MM.1S (cell line): ENCODE data around the gene CUL5.
"Not testable (repeated sequence)": the region's sequence is repeated elsewhere in the genome, so short reads cannot be mapped to it uniquely, and the experiment has no call there.

ENCODE experiments used
- DNase-seq: peaks from one replicate; pipeline ENCODE4 v3.0.0-alpha.2; 2015
- H2AFZ ChIP-seq: fragments of 300-600 bp; sonication (generic); 2 replicates; pipeline ENCODE4 v1.6.0; 2016; ENCODE audit warnings: antibody characterized with exemption, low read length
- H3F3A ChIP-seq: fragments of 300-600 bp; sonication (generic); 2 replicates; pipeline ENCODE4 v1.6.1; 2016; ENCODE audit warnings: mild to moderate bottlenecking, antibody characterized with exemption, low read length, moderate library complexity, mixed read lengths; ENCODE audit not compliant: insufficient read depth
- H3K27ac ChIP-seq: fragments of 300-600 bp; sonication (generic); 2 replicates; pipeline ENCODE4 v1.5.1; 2016; ENCODE audit warnings: mild to moderate bottlenecking, low read length
- H3K27me3 ChIP-seq: fragments of 300-600 bp; sonication (generic); replicated peaks from 2 replicates; pipeline ENCODE4 v1.6.0; 2016; ENCODE audit warnings: low read length; ENCODE audit not compliant: insufficient read depth
- H3K36me3 ChIP-seq: fragments of 300-600 bp; sonication (generic); replicated peaks from 2 replicates; pipeline ENCODE4 v1.6.1; 2016; ENCODE audit warnings: mild to moderate bottlenecking, low read length, mixed read lengths; ENCODE audit not compliant: insufficient read depth
- H3K4me1 ChIP-seq: fragments of 300-600 bp; sonication (generic); 2 replicates; pipeline ENCODE4 v1.6.1; 2016; ENCODE audit warnings: low read length, mixed read lengths
- H3K4me2 ChIP-seq: fragments of 300-600 bp; sonication (generic); 2 replicates; pipeline ENCODE4 v1.6.0; 2016; ENCODE audit warnings: low read depth, low read length
- H3K4me3 ChIP-seq: fragments of 300-600 bp; sonication (generic); 2 replicates; pipeline ENCODE4 v1.5.1; 2016; ENCODE audit warnings: low read length, mixed read lengths
- H3K79me2 ChIP-seq: fragments of 300-600 bp; sonication (generic); 2 replicates; pipeline ENCODE4 v1.6.1; 2016; ENCODE audit warnings: mixed run types, low read length, mixed read lengths
- H3K9ac ChIP-seq: fragments of 300-600 bp; sonication (generic); 2 replicates; pipeline ENCODE4 v1.6.1; 2016; ENCODE audit warnings: low read length, mixed read lengths
- H3K9me2 ChIP-seq: fragments of 300-600 bp; sonication (generic); replicated peaks from 2 replicates; pipeline ENCODE4 v1.6.1; 2016; ENCODE audit warnings: mild to moderate bottlenecking, low read length, mixed read lengths; ENCODE audit not compliant: insufficient read depth
- H3K9me3 ChIP-seq: fragments of 300-600 bp; sonication (generic); replicated peaks from 2 replicates; pipeline ENCODE4 v1.6.1; 2016; ENCODE audit warnings: mild to moderate bottlenecking, low read length, mixed read lengths; ENCODE audit not compliant: insufficient read depth
- H4K20me1 ChIP-seq: fragments of 300-600 bp; sonication (generic); 2 replicates; pipeline ENCODE4 v1.6.1; 2016; ENCODE audit warnings: mild to moderate bottlenecking, low read length, moderate library complexity, mixed read lengths; ENCODE audit not compliant: insufficient read depth
- EZH2 ChIP-seq: fragments of 300-600 bp; sonication (generic); optimal IDR thresholded peaks from 2 replicates; pipeline ENCODE3; 2017; ENCODE audit warnings: low read depth, mild to moderate bottlenecking, antibody characterized with exemption, low read length, mixed read lengths
- EZH2phosphoT487 ChIP-seq: fragments of 300-600 bp; sonication (generic); IDR thresholded peaks from 2 replicates; pipeline ENCODE4 v1.6.1; 2018; ENCODE audit warnings: antibody characterized with exemption, low read length
- TF ChIP-seq, protein P1 (sequence below): fragments of 300-600 bp; sonication (generic); IDR thresholded peaks from 2 replicates; pipeline ENCODE4 v1.5.1; 2016; ENCODE audit warnings: antibody characterized with exemption, low read length, mixed read lengths

The CUL5 gene

DNA sequence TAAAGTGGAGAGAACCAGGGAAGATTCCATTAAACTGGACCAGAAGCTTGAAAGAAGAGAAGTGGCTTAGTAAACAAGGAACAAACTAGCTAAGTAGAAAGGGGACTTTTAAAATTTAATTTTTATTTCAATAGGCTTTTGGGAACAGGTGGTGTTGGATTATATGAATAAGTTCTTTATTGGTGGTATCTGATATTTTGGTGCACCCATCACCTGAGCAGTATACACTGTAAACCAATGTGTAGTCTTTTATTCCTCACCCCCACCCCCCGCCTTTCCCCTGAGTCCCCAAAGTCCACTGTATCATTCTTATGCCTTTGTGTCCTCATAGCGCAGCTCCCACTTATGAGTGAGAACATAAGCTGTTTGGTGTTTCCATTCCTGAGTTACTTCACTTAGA lies 120.1 kb downstream of the CUL5 start:
- Histone ChIP-seq H3K9me2 (no peaks in the 10 kb centered on the region), H3K4me1 (0 out of 2 replicates have a peak, but pooled peaks cover 2% of the 10 kb centered on the region), H3K27me3 (no peaks in the 10 kb centered on the region), H3K79me2 (peaks cover 34% of the 10 kb centered on the region), H4K20me1 (no peaks in the 10 kb centered on the region), H3K36me3 (peaks cover 2% of the 10 kb centered on the region; the same call in 1 of the 2 replicates), H3K4me2 (no peak overlapping the region), H2AFZ (no peak overlapping the region), H3K9ac (no peak overlapping the region), H3K27ac (no peak overlapping the region), H3K9me3 (no peaks in the 10 kb centered on the region), H3F3A (no peaks in the 10 kb centered on the region), H3K4me3 (no peak overlapping the region)
- TF ChIP-seq EZH2 (no peak), EZH2phosphoT487 (no peak)
- TF ChIP-seq, protein P1, sequence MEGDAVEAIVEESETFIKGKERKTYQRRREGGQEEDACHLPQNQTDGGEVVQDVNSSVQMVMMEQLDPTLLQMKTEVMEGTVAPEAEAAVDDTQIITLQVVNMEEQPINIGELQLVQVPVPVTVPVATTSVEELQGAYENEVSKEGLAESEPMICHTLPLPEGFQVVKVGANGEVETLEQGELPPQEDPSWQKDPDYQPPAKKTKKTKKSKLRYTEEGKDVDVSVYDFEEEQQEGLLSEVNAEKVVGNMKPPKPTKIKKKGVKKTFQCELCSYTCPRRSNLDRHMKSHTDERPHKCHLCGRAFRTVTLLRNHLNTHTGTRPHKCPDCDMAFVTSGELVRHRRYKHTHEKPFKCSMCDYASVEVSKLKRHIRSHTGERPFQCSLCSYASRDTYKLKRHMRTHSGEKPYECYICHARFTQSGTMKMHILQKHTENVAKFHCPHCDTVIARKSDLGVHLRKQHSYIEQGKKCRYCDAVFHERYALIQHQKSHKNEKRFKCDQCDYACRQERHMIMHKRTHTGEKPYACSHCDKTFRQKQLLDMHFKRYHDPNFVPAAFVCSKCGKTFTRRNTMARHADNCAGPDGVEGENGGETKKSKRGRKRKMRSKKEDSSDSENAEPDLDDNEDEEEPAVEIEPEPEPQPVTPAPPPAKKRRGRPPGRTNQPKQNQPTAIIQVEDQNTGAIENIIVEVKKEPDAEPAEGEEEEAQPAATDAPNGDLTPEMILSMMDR = no peak
- DNase-seq = no peak

DNA sequence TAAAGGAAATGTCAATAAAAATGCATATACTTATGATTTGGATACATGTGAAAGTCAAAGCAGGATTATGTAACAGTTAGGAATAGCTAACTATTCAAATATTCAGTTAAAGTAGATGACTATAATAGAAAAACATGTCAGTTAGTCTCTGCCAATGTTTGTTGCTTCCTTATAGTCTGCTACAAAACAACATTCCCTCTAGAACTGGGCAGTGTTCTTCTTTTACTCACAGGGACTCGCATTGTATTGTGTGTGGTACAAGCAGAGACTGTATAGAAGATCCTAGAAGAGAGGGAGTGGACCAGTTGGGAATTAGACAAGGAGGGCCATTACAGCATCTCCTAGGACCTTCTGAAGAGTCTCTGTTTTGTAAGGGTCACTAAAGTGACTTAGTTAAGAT lies 123.3 kb downstream of the CUL5 start:
- no peaks in the 10 kb centered on the region for H4K20me1 ChIP-seq
- no peak overlapping the region for H3K4me3 ChIP-seq
- no peak overlapping the region for H3K27ac ChIP-seq
- H3K27me3 ChIP-seq = no peaks in the 10 kb centered on the region
- DNase-seq = no peak
- H3K36me3 ChIP-seq = peaks cover 4% of the 10 kb centered on the region; the same call in 1 of the 2 replicates
- no peak overlapping the region for H2AFZ ChIP-seq
- H3K9ac ChIP-seq = no peak overlapping the region
- peaks cover 7% of the 10 kb centered on the region for H3F3A ChIP-seq
- no peak overlapping the region for H3K4me2 ChIP-seq
- H3K9me3 ChIP-seq = no peaks in the 10 kb centered on the region
- H3K79me2 ChIP-seq = peaks cover 10% of the 10 kb centered on the region; the same call in 1 of the 2 replicates
- no peak for TF ChIP-seq EZH2phosphoT487
- TF ChIP-seq, protein P1 = no peak
- TF ChIP-seq EZH2 = no peak
- peaks cover 4% of the 10 kb centered on the region; the same call in 1 of the 2 replicates for H3K4me1 ChIP-seq
- no peaks in the 10 kb centered on the region for H3K9me2 ChIP-seq

DNA sequence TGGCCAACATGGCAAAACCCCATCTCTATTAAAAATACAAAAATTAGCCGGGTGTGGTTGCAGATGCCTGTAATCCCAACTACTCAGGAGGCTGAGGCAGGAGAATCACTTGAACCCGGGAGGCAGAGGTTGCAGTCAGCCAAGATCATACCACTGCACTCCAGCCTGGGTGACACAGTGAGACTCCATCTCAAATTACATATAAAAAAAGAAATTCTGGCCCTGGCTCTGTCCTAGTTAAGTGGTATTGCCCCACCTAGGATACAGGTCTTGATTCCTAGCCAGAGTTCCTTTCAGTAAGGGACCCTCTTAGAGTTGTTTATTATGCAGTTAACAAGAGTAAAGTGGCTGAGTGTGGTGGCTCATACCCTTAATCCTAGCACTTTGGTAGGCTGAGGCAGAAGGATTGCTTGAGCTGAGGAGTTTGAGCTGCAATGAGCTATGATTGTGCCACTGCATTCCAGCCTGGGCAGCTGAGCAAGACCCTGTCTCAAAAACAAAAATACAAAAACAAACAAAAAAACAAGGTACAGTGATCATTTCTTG lies 124.4 kb downstream of the CUL5 start:
- not testable (repeated sequence) for H3K4me2 ChIP-seq, H3K9ac ChIP-seq, H3K9me2 ChIP-seq, H3K36me3 ChIP-seq, H3K4me3 ChIP-seq, H3K4me1 ChIP-seq, H3K79me2 ChIP-seq, H4K20me1 ChIP-seq, H3K9me3 ChIP-seq, H3K27ac ChIP-seq, H2AFZ ChIP-seq, H3F3A ChIP-seq, H3K27me3 ChIP-seq, DNase-seq

DNA sequence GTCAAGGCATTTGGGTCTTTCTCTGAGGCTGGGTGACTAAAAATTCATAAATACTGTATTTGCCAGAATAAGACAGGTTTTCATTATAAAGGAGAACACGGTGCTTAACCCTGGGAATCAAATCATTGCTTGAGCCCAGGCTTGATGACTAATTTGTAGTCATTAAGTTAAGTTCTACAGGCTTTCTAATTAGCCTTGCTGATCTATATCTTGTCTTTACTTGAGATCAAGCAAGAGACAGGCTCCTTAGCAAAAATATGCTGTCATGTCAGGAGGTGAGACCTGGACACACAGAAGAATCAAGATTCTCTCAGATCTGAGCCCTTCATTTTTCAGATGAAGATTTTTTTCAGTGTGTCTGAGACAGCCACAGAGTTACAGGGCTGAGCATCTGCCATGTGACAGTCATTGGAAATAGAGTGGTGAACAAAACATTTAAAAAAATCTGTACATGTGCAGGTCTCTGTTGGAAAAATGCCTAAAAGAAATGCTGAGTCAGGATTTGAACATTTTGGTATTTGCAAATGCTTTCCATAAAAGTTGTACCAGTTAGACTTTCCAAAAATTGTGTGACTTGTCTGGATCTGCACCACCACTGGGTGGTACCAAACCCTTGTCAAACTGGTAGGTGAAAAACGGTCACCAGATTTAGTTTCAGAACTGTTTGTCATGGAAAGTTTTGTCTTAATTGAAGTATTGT lies 127.3 kb downstream of the CUL5 start:
- Histone ChIP-seq H3K9me3 (no peaks in the 10 kb centered on the region), H2AFZ (no peak overlapping the region), H3K4me2 (no peak overlapping the region), H3K79me2 (no peaks in the 10 kb centered on the region), H3K4me1 (peaks cover 4% of the 10 kb centered on the region; the same call in 1 of the 2 replicates), H3K9me2 (no peaks in the 10 kb centered on the region), H3K27ac (peak overlapping the region; percentile 36; the same call in 1 of the 2 replicates), H3F3A (peaks cover 7% of the 10 kb centered on the region), H3K4me3 (no peak overlapping the region), H3K36me3 (peaks cover 4% of the 10 kb centered on the region; the same call in 1 of the 2 replicates), H4K20me1 (no peaks in the 10 kb centered on the region), H3K27me3 (no peaks in the 10 kb centered on the region), H3K9ac (no peak overlapping the region)
- peak; percentile 72 for DNase-seq
- TF ChIP-seq EZH2 = no peak
- TF ChIP-seq, protein P1 = peak; percentile 52
